Tibial nerve (tissue), 4 donors: ENCODE measurements around the gene SAMD8.

Source experiments
- CTCF ChIP-seq, 5 experiments: fragments of 200-600 bp in 3 of 5; fragments of 450-650 bp in 2 of 5; sonication (generic) in 3 of 5; IDR thresholded peaks; one replicate each; pipeline ENCODE4 v1.5.1; 2016 to 2019; ENCODE audit warnings: antibody characterized with exemption in 5 of 5, mild to moderate bottlenecking in 3 of 5, moderate library complexity in 2 of 5
- EP300 ChIP-seq, 2 donors: sonication (generic); formaldehyde crosslinking; IDR thresholded peaks; one replicate each; pipeline ENCODE4 v1.6.1; 2017; ENCODE audit warnings: antibody characterized with exemption in 2 of 2, mild to moderate bottlenecking in 1 of 2
- POLR2A ChIP-seq, 2 donors: fragments of 450-650 bp; IDR thresholded peaks; one replicate each; pipeline ENCODE4 v1.6.1; 2017; ENCODE audit warnings: antibody characterized with exemption in 2 of 2, mild to moderate bottlenecking in 2 of 2, moderate library complexity in 2 of 2

GRCh38 chr10:75145590-75145989, 34.1 kb downstream of the SAMD8 start:
- TF ChIP-seq CTCF (IDR thresholded peaks at IDR 0.05) (no peak), POLR2A (IDR thresholded peaks at IDR 0.05) (no peak), EP300 (IDR thresholded peaks at IDR 0.05) (no peak)
